Panc1 (cell line): Measurements from ENCODE around the gene COG3. TPM values are rescaled to one million over a fixed set of nuclear protein-coding genes. Genes with fewer than 3 reads are reported as not detected.

Experiments used
- ATAC-seq: fragments of 200-7000 bp; cut with Tn5 transposase; 2 replicates; pipeline ENCODE4 v1.9.1; 2020; ENCODE audit warnings: mild to moderate bottlenecking, moderate library complexity
- BruUV-seq: library from RNA; stranded (reverse); fragments of 400-500 nt; replicated peaks from 2 replicates; lab custom pipeline; 2021; lab: Mats Ljungman, UMichigan
- CTCF ChIA-PET: fragments of 300-600 bp; sonication (Branson Sonifier 250); formaldehyde crosslinking; loops from one replicate; lab custom pipeline; 2022; ENCODE audit warnings: antibody characterized with exemption; lab: Charles Lee
- POLR2A ChIA-PET: fragments of 300-600 bp; sonication (Branson Sonifier 250); formaldehyde crosslinking; loops from one replicate; lab custom pipeline; 2022; ENCODE audit warnings: antibody characterized with exemption; lab: Charles Lee
- DNase-seq: peaks from one replicate; pipeline ENCODE4 v3.0.0-alpha.2; 2010; ENCODE audit warnings: low read depth, low spot score
- H3K27ac ChIP-seq: 2 replicates; pipeline ENCODE4 v1.5.1; 2011; ENCODE audit warnings: mild to moderate bottlenecking, low read length, inconsistent platforms
- H3K27me3 ChIP-seq: fragments of 200-500 bp; sonication (Bioruptor generic); 2 replicates; pipeline ENCODE4 v1.6.0; 2014; ENCODE audit warnings: low read length, inconsistent platforms; ENCODE audit not compliant: control insufficient read depth, insufficient read depth
- H3K36me3 ChIP-seq: fragments of 200-500 bp; sonication (Bioruptor generic); 2 replicates; pipeline ENCODE4 v1.5.1; 2014; ENCODE audit warnings: inconsistent platforms, mild to moderate bottlenecking, low read length, moderate library complexity; ENCODE audit not compliant: control insufficient read depth, insufficient read depth
- H3K4me1 ChIP-seq: 2 replicates; pipeline ENCODE4 v1.5.1; 2011; ENCODE audit warnings: inconsistent platforms, mild to moderate bottlenecking, low read length, moderate library complexity; ENCODE audit not compliant: control insufficient read depth, insufficient read depth
- H3K4me3 ChIP-seq, 2 experiments: 2 replicates each; pipeline ENCODE4 v1.5.1; 2011 to 2012; ENCODE audit warnings: low read depth in 2 of 2, low read length in 2 of 2, mild to moderate bottlenecking in 2 of 2, inconsistent platforms in 1 of 2, moderate library complexity in 1 of 2
- H3K9me3 ChIP-seq: fragments of 200-500 bp; sonication (Bioruptor generic); 2 replicates; pipeline ENCODE4 v1.5.1; 2014; ENCODE audit warnings: low read depth, mild to moderate bottlenecking, inconsistent platforms, low read length, moderate library complexity; ENCODE audit not compliant: control insufficient read depth, insufficient read depth
- CTCF ChIP-seq: fragments of 450-650 bp; IDR thresholded peaks from 2 replicates; pipeline ENCODE4 v1.5.1; 2017; ENCODE audit warnings: mild to moderate bottlenecking
- POLR2AphosphoS5 ChIP-seq: IDR thresholded peaks from 2 replicates; pipeline ENCODE4 v1.6.1; 2012; ENCODE audit warnings: mild to moderate bottlenecking, low read depth, low read length, moderate library complexity
- REST ChIP-seq, 2 experiments: IDR thresholded peaks; 2 replicates each; pipeline ENCODE4 v1.6.1; 2011 to 2012; ENCODE audit warnings: low read depth in 2 of 2, control low read depth in 1 of 2, low read length in 1 of 2, mild to moderate bottlenecking in 1 of 2, moderate library complexity in 1 of 2; ENCODE audit not compliant: insufficient read depth in 1 of 2
- SIN3A ChIP-seq: IDR thresholded peaks from 2 replicates; pipeline ENCODE4 v1.6.1; 2012; ENCODE audit warnings: low read depth, mild to moderate bottlenecking, low read length, moderate library complexity, borderline replicate concordance; ENCODE audit not compliant: insufficient read depth
- TCF7L2 ChIP-seq: IDR thresholded peaks from 2 replicates; pipeline ENCODE4 v1.6.1; 2011; ENCODE audit warnings: mild to moderate bottlenecking, low read depth, low read length, inconsistent platforms
- in situ Hi-C: cut with HindIII; loops from 2 replicates; pipeline ENCODE4 v1.10.0; 2016; ENCODE audit warnings: low sequenced_read_pairs, low pct_unique_long_range_greater_than_20kb
- intact Hi-C: fragments of 100-400 bp; cut with micrococcal nuclease; formaldehyde crosslinking; loops from one replicate; pipeline ENCODE4 v1.10.0; 2022; ENCODE audit not compliant: unreplicated experiment
- total RNA-seq: library from RNA; stranded (reverse); gene quantifications from one replicate; pipeline ENCODE4 v1.2.1, GENCODE V29; 2021; ENCODE audit not compliant: unreplicated experiment

The COG3 gene
- total RNA-seq, 1 experiment from 2014 or later: 13.6 TPM

GRCh38 chr13:45540864-45541263 is 76.1 kb downstream of the COG3 start:
- CTCF ChIA-PET: no interaction called here
- intact Hi-C loops: no loop called here
- H3K27ac ChIP-seq: no peak overlapping the region
- POLR2A ChIA-PET: no interaction called here
- no peak for DNase-seq
- TF ChIP-seq POLR2AphosphoS5 (no peak), TCF7L2 (no peak), CTCF (no peak), REST (IDR thresholded peaks at IDR 0.05; ENCODE audit: insufficient read depth in 1 of 2, low read depth in 2 of 2, low read length in 1 of 2) (no peak), SIN3A (no peak)
- no peaks in the 10 kb centered on the region for H3K27me3 ChIP-seq
- no peak for ATAC-seq
- no peaks in the 10 kb centered on the region for H3K4me1 ChIP-seq
- H3K36me3 ChIP-seq: no peaks in the 10 kb centered on the region
- H3K9me3 ChIP-seq: no peaks in the 10 kb centered on the region
- in situ Hi-C loops: no loop called here
- H3K4me3 ChIP-seq: no peak overlapping the region
- BruUV-seq: no TSS peak

- H3K27ac ChIP-seq: no peak overlapping the region
- BruUV-seq: no TSS peak
- no peaks in the 10 kb centered on the region for H3K9me3 ChIP-seq
- intact Hi-C loops (no loop called here), in situ Hi-C loops (no loop called here)
- no peaks in the 10 kb centered on the region for H3K27me3 ChIP-seq
- TF ChIP-seq REST (IDR thresholded peaks at IDR 0.05; ENCODE audit: insufficient read depth in 1 of 2, low read depth in 2 of 2, low read length in 1 of 2) (no peak), SIN3A (no peak), TCF7L2 (no peak), POLR2AphosphoS5 (no peak), CTCF (no peak)
- H3K4me3 ChIP-seq: no peak overlapping the region
- no peaks in the 10 kb centered on the region for H3K4me1 ChIP-seq
- DNase-seq (no peak), ATAC-seq (no peak)
- no peaks in the 10 kb centered on the region for H3K36me3 ChIP-seq
- ChIA-PET POLR2A (no interaction called here), CTCF (no interaction called here)
Measured at GRCh38 chr13:45541806-45542205, 77.1 kb downstream of the COG3 start.
